Body of pancreas (tissue), 4 donors: ENCODE results near the gene GRAMD1C. TPM values are rescaled to one million over a fixed set of nuclear protein-coding genes. Genes with fewer than 3 reads are reported as not detected.

Source experiments
- ATAC-seq: fragments of 150-250 bp; one replicate; pipeline ENCODE4 v1.9.1; 2016
- DNase-seq, 4 donors: peaks; one replicate each; pipeline ENCODE4 v3.0.0-alpha.2; 2019
- H3K27ac ChIP-seq, 4 donors: fragments of 200-600 bp; sonication (generic); 1 replicate in 3 of 4; 2 replicates in 1 of 4; pipeline versions ENCODE4 v1.5.1 to v1.6.1; 2016 to 2019; ENCODE audit warnings: mild to moderate bottlenecking in 1 of 4, mixed read lengths in 1 of 4, moderate library complexity in 1 of 4
- H3K27me3 ChIP-seq, 2 donors: fragments of 200-600 bp; sonication (generic); one replicate each; pipeline ENCODE4 v1.6.0; 2016; ENCODE audit warnings: mild to moderate bottlenecking in 1 of 2
- H3K36me3 ChIP-seq, 2 donors: fragments of 200-600 bp; sonication (generic); replicated peaks in 1 of 2; 2 replicates each; pipeline ENCODE4 v1.5.1; 2016; ENCODE audit warnings: low read depth in 2 of 2; ENCODE audit not compliant: insufficient read depth in 1 of 2
- H3K4me1 ChIP-seq: fragments of 200-600 bp; sonication (generic); one replicate; pipeline ENCODE4 v1.6.0; 2016
- H3K4me3 ChIP-seq, 2 donors: fragments of 200-600 bp; sonication (generic); 1 replicate in 1 of 2; 2 replicates in 1 of 2; pipeline ENCODE4 v1.5.1; 2016 to 2019
- H3K9me3 ChIP-seq, 3 donors: fragments of 200-600 bp; sonication (generic); 1 replicate in 2 of 3; 2 replicates in 1 of 3; pipeline ENCODE4 v1.5.1; 2016
- POLR2A ChIP-seq, 3 donors: fragments of 450-650 bp; IDR thresholded peaks; one replicate each; pipeline ENCODE4 v1.6.1; 2016; ENCODE audit warnings: antibody characterized with exemption in 3 of 3, mild to moderate bottlenecking in 2 of 3
- WGBS, 2 donors: methylation state at CpG; one replicate each; pipeline ENCODE4 v1.1.5; 2017; 5-methylcytosine and 5-hydroxymethylcytosine counted together
- intact Hi-C: fragments of 100-400 bp; cut with DNase I; formaldehyde crosslinking; loops from one replicate; pipeline ENCODE4 v1.15.1; 2023
- total RNA-seq, 2 donors: library from RNA; depleted of rRNA; stranded (reverse); fragments of >200 nt; gene quantifications; one replicate each; pipeline ENCODE4 v1.1.0, GENCODE V29; 2016
- TF ChIP-seq, protein P1 (sequence below), 7 experiments: fragments of 450-650 bp in 4 of 7; fragments of 200-600 bp in 3 of 7; sonication (generic) in 3 of 7; IDR thresholded peaks; one replicate each; pipeline ENCODE4 v1.5.1; 2016 to 2019; ENCODE audit warnings: antibody characterized with exemption in 7 of 7

GRAMD1C gene
- total RNA-seq, 2 donors from 2014 or later: 18.5 to 27.0 TPM

DNA sequence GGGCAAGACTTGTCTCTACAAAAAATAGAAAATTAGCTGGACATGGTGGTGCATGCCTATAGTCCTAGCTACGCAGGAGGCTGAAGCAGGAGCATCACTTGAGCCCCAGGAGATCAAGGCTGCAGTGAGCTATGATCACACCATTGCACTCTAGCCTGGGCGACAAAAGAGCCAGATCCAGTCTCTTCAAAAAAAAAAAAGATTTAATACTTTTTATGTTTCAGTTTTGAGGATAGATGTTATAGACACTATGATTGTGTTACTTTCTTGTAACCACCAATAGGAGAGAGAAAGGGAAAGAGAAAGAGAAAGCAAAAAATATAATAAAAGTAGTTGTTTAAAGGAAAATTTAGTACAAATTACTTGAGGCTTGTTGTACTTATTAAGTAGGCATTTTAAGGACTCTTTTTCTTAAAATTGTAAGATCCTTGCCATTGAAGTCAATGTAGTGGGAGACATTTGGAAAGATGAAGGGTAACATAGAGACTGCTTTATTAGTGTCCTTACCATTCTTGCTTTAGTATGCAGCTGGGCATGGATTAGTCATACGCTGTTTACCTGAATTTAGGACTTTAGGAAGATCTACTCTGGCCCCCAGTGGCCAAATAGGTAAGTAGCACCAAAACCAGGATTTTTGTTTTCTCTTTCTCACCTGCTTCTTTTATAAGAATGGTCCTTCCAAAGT, 74.1 kb downstream of the GRAMD1C start:
- intact Hi-C loops: loop anchor here (5.0 to 10.0 kb wide), 2 partner anchors 70 to 178 kb away; no protein-coding TSS in a partner anchor
- 55 to 62% methylated on average over 3 of the region's 3 CpGs for WGBS, 2 donors
- ATAC-seq (peak; percentile 99), DNase-seq (peak; percentile 48 to 79 (median 63))
- Histone ChIP-seq H3K4me1 (peaks cover 6% of the 10 kb centered on the region), H3K4me3 (no peak overlapping the region), H3K9me3 (no peaks in the 10 kb centered on the region), H3K27ac (peak overlapping the region in 2 of 4 donors; percentile 17 to 35), H3K36me3 (peaks cover 0 to 4% of the 10 kb centered on the region in 2 donors), H3K27me3 (no peaks in the 10 kb centered on the region)
- TF ChIP-seq POLR2A (IDR thresholded peaks at IDR 0.05): no peak
- TF ChIP-seq, protein P1, sequence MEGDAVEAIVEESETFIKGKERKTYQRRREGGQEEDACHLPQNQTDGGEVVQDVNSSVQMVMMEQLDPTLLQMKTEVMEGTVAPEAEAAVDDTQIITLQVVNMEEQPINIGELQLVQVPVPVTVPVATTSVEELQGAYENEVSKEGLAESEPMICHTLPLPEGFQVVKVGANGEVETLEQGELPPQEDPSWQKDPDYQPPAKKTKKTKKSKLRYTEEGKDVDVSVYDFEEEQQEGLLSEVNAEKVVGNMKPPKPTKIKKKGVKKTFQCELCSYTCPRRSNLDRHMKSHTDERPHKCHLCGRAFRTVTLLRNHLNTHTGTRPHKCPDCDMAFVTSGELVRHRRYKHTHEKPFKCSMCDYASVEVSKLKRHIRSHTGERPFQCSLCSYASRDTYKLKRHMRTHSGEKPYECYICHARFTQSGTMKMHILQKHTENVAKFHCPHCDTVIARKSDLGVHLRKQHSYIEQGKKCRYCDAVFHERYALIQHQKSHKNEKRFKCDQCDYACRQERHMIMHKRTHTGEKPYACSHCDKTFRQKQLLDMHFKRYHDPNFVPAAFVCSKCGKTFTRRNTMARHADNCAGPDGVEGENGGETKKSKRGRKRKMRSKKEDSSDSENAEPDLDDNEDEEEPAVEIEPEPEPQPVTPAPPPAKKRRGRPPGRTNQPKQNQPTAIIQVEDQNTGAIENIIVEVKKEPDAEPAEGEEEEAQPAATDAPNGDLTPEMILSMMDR (IDR thresholded peaks at IDR 0.05): peak; percentile 39 to 92 (median 84)

DNA sequence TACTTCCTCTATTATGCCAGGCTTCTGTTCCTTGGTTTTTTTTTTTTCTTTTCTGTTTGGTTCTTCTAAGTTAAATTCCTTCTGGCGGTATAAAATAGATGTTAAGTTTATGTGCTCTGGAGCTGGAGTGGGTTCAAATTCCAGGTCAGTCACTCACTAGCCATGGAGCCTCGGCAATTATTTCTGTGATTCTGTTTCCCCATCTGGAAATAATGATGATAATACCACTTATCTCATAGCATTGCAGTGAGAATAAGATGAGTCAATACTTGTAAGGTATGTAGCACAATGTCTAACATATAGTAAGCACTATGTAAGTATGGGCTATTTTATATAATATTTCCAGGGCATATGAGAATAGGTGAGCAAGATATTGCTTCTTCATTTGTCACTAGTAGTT, 76.1 kb downstream of the GRAMD1C start:
- WGBS, 2 donors: 76 to 93% methylated on average over 2 of the region's 2 CpGs
- no peak overlapping the region for H3K27ac ChIP-seq
- no peak for DNase-seq
- peaks cover 6% of the 10 kb centered on the region for H3K4me1 ChIP-seq
- peaks cover 0 to 4% of the 10 kb centered on the region in 2 donors for H3K36me3 ChIP-seq
- H3K9me3 ChIP-seq: no peaks in the 10 kb centered on the region
- no peak overlapping the region for H3K4me3 ChIP-seq
- intact Hi-C loops: loop anchor here (5.0 to 10.0 kb wide), 2 partner anchors 72 to 180 kb away; no protein-coding TSS in a partner anchor
- ATAC-seq: no peak
- no peak for TF ChIP-seq POLR2A (IDR thresholded peaks at IDR 0.05)
- TF ChIP-seq, protein P1 (IDR thresholded peaks at IDR 0.05): no peak
- no peaks in the 10 kb centered on the region for H3K27me3 ChIP-seq

DNA sequence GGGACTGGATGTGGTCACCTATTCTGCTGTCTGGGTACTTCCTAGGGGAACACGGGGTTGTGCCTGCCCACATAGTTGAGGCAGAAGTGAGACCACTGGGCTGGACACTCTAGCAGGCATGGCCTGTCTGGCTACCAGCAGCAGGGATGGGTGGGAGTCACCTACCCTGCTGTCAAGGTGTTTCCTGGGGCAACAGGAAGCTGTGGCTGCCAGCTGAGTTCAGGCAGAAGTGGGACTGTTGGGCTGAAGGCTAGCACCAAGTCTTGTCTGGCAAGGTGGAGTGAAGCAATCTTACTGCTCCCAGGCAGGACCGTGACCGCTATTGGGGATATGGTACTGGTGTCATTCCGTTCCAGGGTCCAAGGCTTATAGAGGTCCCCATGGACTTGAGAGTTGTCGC, 89.0 kb downstream of the GRAMD1C start:
- H3K4me3 ChIP-seq: no peak overlapping the region
- DNase-seq (no peak), ATAC-seq (no peak)
- intact Hi-C loops: no loop called here
- no peaks in the 10 kb centered on the region for H3K4me1 ChIP-seq
- WGBS, 2 donors: 76 to 84% methylated on average over 5 of the region's 5 CpGs
- TF ChIP-seq, protein P1 (IDR thresholded peaks at IDR 0.05): no peak
- no peak for TF ChIP-seq POLR2A (IDR thresholded peaks at IDR 0.05)
- H3K27me3 ChIP-seq: no peaks in the 10 kb centered on the region
- H3K36me3 ChIP-seq: peaks cover 0 to 2% of the 10 kb centered on the region in 2 donors
- H3K27ac ChIP-seq: no peak overlapping the region
- H3K9me3 ChIP-seq: no peaks in the 10 kb centered on the region

DNA sequence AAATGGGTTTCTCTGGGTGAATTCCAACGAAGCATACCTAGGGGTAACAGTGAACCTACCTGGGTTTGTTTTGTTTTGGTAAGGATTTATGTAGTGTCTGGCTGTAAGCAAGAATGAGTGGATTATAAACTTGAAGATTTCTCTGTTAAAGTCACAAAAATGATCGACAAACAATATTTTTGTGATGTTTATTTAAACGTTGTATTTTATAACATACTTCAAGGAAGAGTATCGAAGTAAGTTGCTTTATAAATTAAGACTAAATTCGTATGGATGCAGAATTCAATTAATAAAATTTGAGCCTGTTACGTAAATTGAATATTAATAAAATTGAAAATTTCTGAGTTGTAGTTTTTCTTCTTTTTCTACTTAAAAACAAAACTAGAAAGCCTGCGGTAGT, 108.2 kb downstream of the GRAMD1C start:
- DNase-seq: no peak
- TF ChIP-seq POLR2A (IDR thresholded peaks at IDR 0.05): no peak
- TF ChIP-seq, protein P1 (IDR thresholded peaks at IDR 0.05): no peak
- intact Hi-C loops: no loop called here
- H3K36me3 ChIP-seq: no peaks in the 10 kb centered on the region
- peaks cover 6% of the 10 kb centered on the region for H3K4me1 ChIP-seq
- no peak for ATAC-seq
- WGBS, 2 donors: 31 to 41% methylated on average over 7 of the region's 7 CpGs
- H3K27ac ChIP-seq: peak overlapping the region in 3 of 4 donors; percentile 78 to 89 (median 84)
- H3K27me3 ChIP-seq: no peaks in the 10 kb centered on the region
- no peaks in the 10 kb centered on the region for H3K9me3 ChIP-seq
- peak overlapping the region; percentile 15 to 38 for H3K4me3 ChIP-seq
